ENCODE data around the gene PLAC9.

Gene PLAC9

GRCh38 chr10:80171248-80171660, 38.7 kb downstream of the PLAC9 start:
- no peak overlapping the region for H3K4me3 ChIP-seq (ENCODE audit: low read depth, low read length)
- TF ChIP-seq MAX (IDR thresholded peaks at IDR 0.05; ENCODE audit: low read depth, low read length): no peak
- no peak for TF ChIP-seq POLR2A (IDR thresholded peaks at IDR 0.05; ENCODE audit: extremely low read depth, insufficient read length)
- TF ChIP-seq MYC (IDR thresholded peaks at IDR 0.05; ENCODE audit: low read depth, low read length): no peak
- no peak for TF ChIP-seq CTCF (IDR thresholded peaks at IDR 0.05; ENCODE audit: low read depth, low read length)
- no peak for DNase-seq (ENCODE audit: low read depth)

- no peak for TF ChIP-seq MYC (IDR thresholded peaks at IDR 0.05; ENCODE audit: low read depth, low read length)
- no peak for TF ChIP-seq POLR2A (IDR thresholded peaks at IDR 0.05; ENCODE audit: extremely low read depth, insufficient read length)
- TF ChIP-seq CTCF (IDR thresholded peaks at IDR 0.05; ENCODE audit: low read depth, low read length): no peak
- TF ChIP-seq MAX (IDR thresholded peaks at IDR 0.05; ENCODE audit: low read depth, low read length): no peak
- H3K4me3 ChIP-seq (ENCODE audit: low read depth, low read length): no peak overlapping the region
- no peak for DNase-seq (ENCODE audit: low read depth)
Observed at GRCh38 chr10:80172896-80173295, 40.4 kb downstream of the PLAC9 start.

DNA sequence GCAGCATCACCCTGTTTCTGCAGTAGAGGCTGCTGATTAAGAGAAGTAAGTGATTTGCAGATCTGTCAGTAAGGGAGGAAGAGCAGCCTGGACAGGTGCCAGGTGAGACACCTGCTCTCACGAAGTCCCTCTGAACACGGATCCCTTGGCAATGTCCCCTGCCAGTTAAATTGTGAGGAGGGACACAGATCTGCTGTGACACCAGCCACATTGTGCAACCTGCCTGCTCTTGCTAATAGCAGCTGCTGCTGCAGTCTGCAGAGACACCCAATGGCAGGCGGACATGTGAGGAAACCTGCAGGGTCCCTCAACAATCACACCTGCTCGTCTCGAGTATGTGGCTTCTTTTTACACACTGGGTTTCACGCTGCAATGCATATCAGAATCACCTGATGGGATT, 40.9 kb downstream of the PLAC9 start:
- no peak for DNase-seq (ENCODE audit: low read depth)
- TF ChIP-seq MYC (IDR thresholded peaks at IDR 0.05; ENCODE audit: low read depth, low read length) (no peak), CTCF (IDR thresholded peaks at IDR 0.05; ENCODE audit: low read depth, low read length) (no peak), POLR2A (IDR thresholded peaks at IDR 0.05; ENCODE audit: extremely low read depth, insufficient read length) (no peak), MAX (IDR thresholded peaks at IDR 0.05; ENCODE audit: low read depth, low read length) (no peak)
- H3K4me3 ChIP-seq (ENCODE audit: low read depth, low read length): no peak overlapping the region

DNA sequence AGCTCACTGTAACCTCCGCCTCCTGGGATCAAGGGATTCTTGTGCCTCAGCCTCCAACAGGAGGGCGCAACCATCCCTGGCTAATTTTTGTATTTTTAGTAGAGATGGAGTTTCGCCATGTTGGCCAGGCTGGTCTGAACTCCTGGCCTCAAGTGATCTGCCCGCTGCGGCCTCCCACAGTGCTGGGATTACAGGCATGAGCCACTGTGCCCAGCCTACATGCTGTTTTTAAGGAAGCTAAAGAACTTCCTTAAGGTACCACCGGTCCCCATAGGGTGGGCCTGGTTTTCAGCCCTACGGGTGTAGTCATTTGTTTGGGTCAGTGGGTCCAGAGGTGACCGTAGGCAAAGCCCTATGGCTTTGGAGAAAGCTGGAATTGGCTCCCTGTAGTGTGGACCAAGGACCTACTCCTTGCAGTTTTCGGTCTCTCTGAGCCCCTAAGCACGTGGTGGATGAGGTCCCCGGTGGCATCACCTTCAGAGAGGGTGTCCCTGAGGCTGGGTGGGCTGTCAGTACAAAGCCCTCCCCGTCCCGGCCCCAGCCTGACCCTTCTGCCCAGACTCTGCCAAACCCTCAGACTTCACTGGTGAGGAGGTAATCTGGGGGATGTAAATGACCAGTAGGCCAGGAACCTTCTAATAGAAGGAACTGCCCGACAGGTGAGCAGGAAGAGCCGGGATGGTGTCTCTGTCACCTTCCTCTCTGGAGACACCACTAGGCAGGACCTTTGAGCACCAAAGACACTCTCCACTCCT, 42.3 kb downstream of the PLAC9 start:
- TF ChIP-seq MAX (IDR thresholded peaks at IDR 0.05; ENCODE audit: low read depth, low read length) (no peak), CTCF (IDR thresholded peaks at IDR 0.05; ENCODE audit: low read depth, low read length) (no peak), POLR2A (IDR thresholded peaks at IDR 0.05; ENCODE audit: extremely low read depth, insufficient read length) (no peak), MYC (IDR thresholded peaks at IDR 0.05; ENCODE audit: low read depth, low read length) (no peak)
- DNase-seq (ENCODE audit: low read depth): no peak
- H3K4me3 ChIP-seq (ENCODE audit: low read depth, low read length): no peak overlapping the region

GRCh38 chr10:80176526-80176925, 44.0 kb downstream of the PLAC9 start:
- DNase-seq (ENCODE audit: low read depth): no peak
- H3K4me3 ChIP-seq (ENCODE audit: low read depth, low read length): no peak overlapping the region
- TF ChIP-seq POLR2A (IDR thresholded peaks at IDR 0.05; ENCODE audit: extremely low read depth, insufficient read length) (no peak), CTCF (IDR thresholded peaks at IDR 0.05; ENCODE audit: low read depth, low read length) (no peak), MAX (IDR thresholded peaks at IDR 0.05; ENCODE audit: low read depth, low read length) (no peak), MYC (IDR thresholded peaks at IDR 0.05; ENCODE audit: low read depth, low read length) (no peak)
